Activated CD4-positive, alpha-beta T cell treated with anti-CD3 and anti-CD28 coated beads for 36 hours (primary cell): Measurements from ENCODE around the gene RBFOX2. TPM values are rescaled to one million over a fixed set of nuclear protein-coding genes. Genes with fewer than 3 reads are reported as not detected.
"Not testable (repeated sequence)": the region's sequence is repeated elsewhere in the genome, so short reads cannot be mapped to it uniquely, and the experiment has no call there.

ENCODE experiments used
- ATAC-seq: fragments of 200-7000 bp; cut with Tn5 transposase; one replicate; pipeline ENCODE4 v1.10.0; 2021; ENCODE audit warnings: mild to moderate bottlenecking, moderate library complexity
- CTCF ChIA-PET: fragments of 350-600 bp; sonication (Branson Sonifier 250); formaldehyde crosslinking; loops from one replicate; lab custom pipeline; 2021; ENCODE audit warnings: antibody characterized with exemption; lab: Charles Lee
- POLR2A ChIA-PET: fragments of 350-600 bp; sonication (Branson Sonifier 250); formaldehyde crosslinking; loops from one replicate; lab custom pipeline; 2021; ENCODE audit warnings: antibody characterized with exemption, inconsistent platforms; lab: Charles Lee
- DNase-seq: peaks from one replicate; pipeline ENCODE4 v3.0.0-alpha.2; 2020
- H3K27ac Mint-ChIP-seq: one replicate; pipeline ENCODE4 v1.8.0; 2021; ENCODE audit warnings: mixed read lengths
- H3K27me3 Mint-ChIP-seq: one replicate; pipeline ENCODE4 v1.8.0; 2021; ENCODE audit warnings: mixed read lengths
- H3K36me3 Mint-ChIP-seq: one replicate; pipeline ENCODE4 v1.8.0; 2021; ENCODE audit warnings: low read depth, mixed read lengths
- H3K4me1 Mint-ChIP-seq: one replicate; pipeline ENCODE4 v1.8.0; 2021; ENCODE audit warnings: mixed read lengths
- H3K4me3 Mint-ChIP-seq: one replicate; pipeline ENCODE4 v1.8.0; 2021; ENCODE audit warnings: mild to moderate bottlenecking, moderate library complexity, mixed read lengths
- H3K9me3 Mint-ChIP-seq: one replicate; pipeline ENCODE4 v1.8.0; 2021; ENCODE audit warnings: low read depth, mixed read lengths
- intact Hi-C, 2 experiments: fragments of 100-400 bp; cut with DNase I in 1 of 2; cut with micrococcal nuclease in 1 of 2; formaldehyde crosslinking; loops; one replicate each; pipeline versions ENCODE4 v1.14.2 to v1.15.1; 2022 to 2024; cut with DNase I, micrococcal nuclease
- total RNA-seq, 2 experiments: library from RNA; stranded (reverse); gene quantifications; one replicate each; pipeline ENCODE4 v1.2.3, GENCODE V29; 2021

Gene RBFOX2
- total RNA-seq, 2 experiments from 2014 or later = 6.9 to 7.7 TPM

DNA sequence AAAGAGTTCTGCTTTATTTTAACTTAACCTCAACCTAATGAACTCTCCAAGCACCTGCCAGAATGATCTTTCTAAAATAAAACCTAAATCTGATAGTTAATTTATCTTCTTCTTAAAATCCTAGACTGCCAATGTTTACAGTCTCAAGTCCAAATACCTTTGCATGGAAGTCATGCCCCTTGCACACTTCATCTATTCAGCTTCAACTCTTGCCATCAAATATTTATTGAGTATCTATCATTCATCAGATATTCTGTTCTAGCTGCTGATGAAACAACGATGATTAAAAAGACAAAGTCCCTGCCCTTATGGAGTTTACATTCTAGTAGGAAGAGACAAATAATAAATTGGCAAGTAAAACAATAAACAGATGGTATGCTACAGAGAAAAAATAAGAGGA is 209.2 kb downstream of the RBFOX2 start:
- CTCF ChIA-PET = interaction anchor here (0.9 kb wide), 1 partner anchor 11 kb away, joined by 3 read pairs; no protein-coding TSS in a partner anchor
- Mint-ChIP-seq H3K27me3 (no peaks in the 10 kb centered on the region), H3K4me1 (peaks cover 5% of the 10 kb centered on the region)

DNA sequence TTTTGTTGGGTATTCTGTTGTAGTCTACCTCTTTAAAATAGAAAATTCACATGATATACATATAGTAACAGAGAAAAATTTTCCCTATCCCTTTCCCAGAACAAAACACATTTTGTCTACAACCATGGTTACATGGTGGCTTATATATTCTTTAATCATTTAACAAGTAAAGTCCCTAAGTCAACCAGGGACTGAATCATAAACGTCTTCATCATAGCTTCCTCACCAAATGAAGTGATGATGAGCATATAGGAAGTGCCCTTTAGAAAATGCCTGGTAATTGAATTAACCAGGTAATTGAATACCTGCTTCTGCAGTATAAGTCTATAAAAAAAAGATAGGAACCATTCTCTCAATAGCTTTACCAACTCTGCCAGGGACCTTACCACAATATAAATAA is 209.7 kb downstream of the RBFOX2 start:
- H3K4me1 Mint-ChIP-seq = peaks cover 5% of the 10 kb centered on the region
- no peaks in the 10 kb centered on the region for H3K36me3 Mint-ChIP-seq
- no peak overlapping the region for H3K27ac Mint-ChIP-seq
- intact Hi-C loops = no loop called here
- ATAC-seq = peak; percentile 51
- H3K9me3 Mint-ChIP-seq = no peaks in the 10 kb centered on the region
- H3K4me3 Mint-ChIP-seq = no peak overlapping the region
- ChIA-PET POLR2A (no interaction called here), CTCF (interaction anchor here (0.9 kb wide), 1 partner anchor 11 kb away, joined by 3 read pairs; no protein-coding TSS in a partner anchor)
- no peaks in the 10 kb centered on the region for H3K27me3 Mint-ChIP-seq
- no peak for DNase-seq

More for the DNA sequence above, 209.2 kb downstream of the RBFOX2 start:
- DNase-seq = no peak
- Mint-ChIP-seq H3K4me3 (no peak overlapping the region), H3K9me3 (no peaks in the 10 kb centered on the region), H3K27ac (no peak overlapping the region), H3K36me3 (no peaks in the 10 kb centered on the region)
- POLR2A ChIA-PET = no interaction called here
- intact Hi-C loops = no loop called here
- ATAC-seq = no peak

GRCh38 chr22:35812600-35812999 is 216.0 kb downstream of the RBFOX2 start:
- intact Hi-C loops = no loop called here
- H3K27me3 Mint-ChIP-seq = no peaks in the 10 kb centered on the region
- H3K9me3 Mint-ChIP-seq = peaks cover 5% of the 10 kb centered on the region
- H3K27ac Mint-ChIP-seq = no peak overlapping the region
- no peaks in the 10 kb centered on the region for H3K4me1 Mint-ChIP-seq
- no peak for ATAC-seq
- no peaks in the 10 kb centered on the region for H3K36me3 Mint-ChIP-seq
- no peak for DNase-seq
- ChIA-PET POLR2A (no interaction called here), CTCF (no interaction called here)
- no peak overlapping the region for H3K4me3 Mint-ChIP-seq

DNA sequence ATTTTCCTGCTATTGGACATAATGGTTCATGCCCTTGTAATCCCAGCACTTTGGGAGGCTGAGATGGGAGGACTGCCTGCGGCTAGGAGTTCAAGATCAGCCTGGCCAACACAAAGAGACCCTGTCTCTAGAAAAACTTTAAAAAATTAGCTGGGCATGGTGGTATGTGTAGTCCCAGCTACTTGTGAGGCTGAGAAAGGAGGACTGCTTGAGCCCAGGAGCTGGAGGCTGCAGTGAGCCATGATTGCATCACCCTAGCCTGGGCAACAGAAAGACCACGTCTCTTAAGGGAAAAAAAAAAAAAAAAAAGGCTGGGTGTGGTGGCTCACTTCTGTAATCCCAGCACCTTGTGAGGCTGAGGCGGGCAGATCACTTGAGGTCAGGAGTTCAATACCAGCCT is 217.0 kb downstream of the RBFOX2 start:
- H3K27ac Mint-ChIP-seq = no peak overlapping the region
- H3K4me1 Mint-ChIP-seq = no peaks in the 10 kb centered on the region
- DNase-seq (no peak), ATAC-seq (no peak)
- no peak overlapping the region for H3K4me3 Mint-ChIP-seq
- ChIA-PET POLR2A (no interaction called here), CTCF (no interaction called here)
- no peaks in the 10 kb centered on the region for H3K36me3 Mint-ChIP-seq
- H3K9me3 Mint-ChIP-seq = peaks cover 5% of the 10 kb centered on the region
- intact Hi-C loops = no loop called here
- H3K27me3 Mint-ChIP-seq = no peaks in the 10 kb centered on the region

DNA sequence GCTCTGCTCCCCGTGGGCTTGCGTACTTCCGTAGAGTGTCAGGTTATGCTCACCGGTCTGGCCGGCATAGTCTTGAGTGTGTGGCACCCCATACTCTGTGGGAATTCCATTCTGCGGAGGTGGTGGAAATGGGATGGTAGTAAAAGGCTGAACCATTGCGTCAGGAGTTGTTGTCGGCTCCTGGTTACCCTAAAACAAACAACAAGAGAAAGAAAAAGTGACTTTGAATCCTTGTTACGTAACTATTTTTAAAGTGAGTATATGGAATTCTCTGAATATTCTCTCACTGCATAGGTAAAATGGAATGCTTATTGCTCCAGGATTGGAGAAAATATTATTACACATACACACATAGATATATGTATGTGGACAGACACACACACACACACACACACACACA is 218.8 kb downstream of the RBFOX2 start:
- Mint-ChIP-seq H3K36me3 (no peaks in the 10 kb centered on the region), H3K27me3 (no peaks in the 10 kb centered on the region), H3K27ac (no peak overlapping the region), H3K9me3 (peaks cover 5% of the 10 kb centered on the region), H3K4me1 (no peaks in the 10 kb centered on the region), H3K4me3 (no peak overlapping the region)
- ATAC-seq (no peak), DNase-seq (no peak)
- CTCF ChIA-PET = no interaction called here
- intact Hi-C loops = no loop called here
- POLR2A ChIA-PET = no interaction called here

DNA sequence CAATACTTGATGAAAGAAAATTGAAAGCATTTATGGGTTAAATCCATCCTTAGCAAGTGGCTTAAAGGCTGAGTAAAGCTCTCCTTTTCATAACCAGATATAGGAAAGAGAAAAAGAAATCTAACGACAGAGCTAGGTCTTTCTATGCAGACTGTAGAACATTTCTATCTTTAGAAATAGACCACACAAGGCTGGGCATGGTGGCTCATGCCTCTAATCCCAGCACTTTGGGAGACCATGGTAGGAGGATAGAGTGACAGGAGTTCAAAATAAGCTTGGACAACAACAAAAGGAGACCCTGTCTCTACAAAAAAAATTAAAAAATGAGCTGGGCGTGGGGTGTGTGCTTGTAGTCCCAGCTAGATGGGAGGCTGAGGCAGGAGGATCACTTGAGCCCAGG is 220.2 kb downstream of the RBFOX2 start:
- no peak for ATAC-seq
- no peak overlapping the region for H3K4me3 Mint-ChIP-seq
- H3K27ac Mint-ChIP-seq = no peak overlapping the region
- H3K27me3 Mint-ChIP-seq = no peaks in the 10 kb centered on the region
- no peaks in the 10 kb centered on the region for H3K4me1 Mint-ChIP-seq
- intact Hi-C loops = no loop called here
- CTCF ChIA-PET = interaction anchor here (1.0 kb wide), 1 partner anchor 11 kb away, joined by 3 read pairs; no protein-coding TSS in a partner anchor
- POLR2A ChIA-PET = no interaction called here
- DNase-seq = no peak
- peaks cover 5% of the 10 kb centered on the region for H3K9me3 Mint-ChIP-seq
- H3K36me3 Mint-ChIP-seq = peaks cover 5% of the 10 kb centered on the region

DNA sequence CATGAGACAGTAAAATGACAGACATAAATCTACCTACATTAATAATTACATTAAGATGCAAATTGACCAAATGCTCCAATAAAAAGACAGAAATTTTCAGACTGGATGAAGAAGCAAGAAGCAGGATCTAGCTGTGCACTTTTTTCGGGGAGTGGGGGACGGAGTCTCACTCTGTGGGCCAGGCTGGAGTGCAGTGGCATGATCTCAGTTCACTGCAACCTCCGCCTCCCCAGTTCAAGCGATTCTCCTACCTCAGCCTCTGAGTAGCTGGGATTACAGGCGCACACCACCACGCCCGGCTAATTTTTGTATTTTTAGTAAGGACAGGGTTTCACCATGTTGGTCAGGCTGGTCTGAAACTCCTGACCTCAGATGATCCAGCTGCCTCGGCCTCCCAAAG is 222.0 kb downstream of the RBFOX2 start:
- H3K4me3 Mint-ChIP-seq, CTCF ChIA-PET, H3K4me1 Mint-ChIP-seq, intact Hi-C loops, ATAC-seq, H3K27ac Mint-ChIP-seq, POLR2A ChIA-PET, H3K27me3 Mint-ChIP-seq, DNase-seq, H3K9me3 Mint-ChIP-seq, H3K36me3 Mint-ChIP-seq: not testable (repeated sequence)

DNA sequence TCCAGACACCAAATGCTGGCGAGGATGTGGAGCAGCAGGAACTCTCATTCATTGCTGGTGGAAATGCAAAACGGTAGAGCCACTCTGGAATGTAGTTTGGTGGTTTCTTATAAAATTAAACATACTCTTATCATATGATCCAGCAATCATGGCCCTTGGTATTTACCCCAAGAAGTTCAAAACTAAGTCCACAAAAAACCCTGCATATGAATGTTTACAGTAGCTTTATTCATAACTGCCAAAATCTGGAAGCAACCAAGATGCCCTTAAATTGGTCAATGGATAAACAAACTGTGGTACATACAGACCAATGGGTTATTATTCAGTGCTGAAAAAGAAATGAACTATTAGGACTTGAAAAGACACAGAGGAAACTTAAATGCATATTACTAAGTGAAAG is 223.2 kb downstream of the RBFOX2 start:
- Mint-ChIP-seq H3K36me3 (peaks cover 5% of the 10 kb centered on the region), H3K9me3 (no peaks in the 10 kb centered on the region), H3K27me3 (no peaks in the 10 kb centered on the region), H3K4me1 (no peaks in the 10 kb centered on the region), H3K4me3 (no peak overlapping the region), H3K27ac (no peak overlapping the region)
- ATAC-seq (no peak), DNase-seq (no peak)
- intact Hi-C loops = no loop called here
- ChIA-PET POLR2A (no interaction called here), CTCF (no interaction called here)

GRCh38 chr22:35804421-35804820 is 224.2 kb downstream of the RBFOX2 start:
- CTCF ChIA-PET = interaction anchor here (0.6 to 1.1 kb wide), 2 partner anchors 10 to 199 kb away, joined by 3 read pairs; no protein-coding TSS in a partner anchor
- no peak overlapping the region for H3K27ac Mint-ChIP-seq
- H3K4me1 Mint-ChIP-seq = no peaks in the 10 kb centered on the region
- POLR2A ChIA-PET = no interaction called here
- no peak for DNase-seq
- peaks cover 5% of the 10 kb centered on the region for H3K36me3 Mint-ChIP-seq
- ATAC-seq = no peak
- no peaks in the 10 kb centered on the region for H3K27me3 Mint-ChIP-seq
- no peaks in the 10 kb centered on the region for H3K9me3 Mint-ChIP-seq
- intact Hi-C loops = no loop called here
- no peak overlapping the region for H3K4me3 Mint-ChIP-seq

GRCh38 chr22:35802885-35803284 is 225.7 kb downstream of the RBFOX2 start:
- H3K9me3 Mint-ChIP-seq = no peaks in the 10 kb centered on the region
- H3K27me3 Mint-ChIP-seq = no peaks in the 10 kb centered on the region
- CTCF ChIA-PET = interaction anchor here (0.6 to 0.7 kb wide), 2 partner anchors 16 to 258 kb away, joined by 3 read pairs; no protein-coding TSS in a partner anchor
- ATAC-seq (no peak), DNase-seq (no peak)
- peaks cover 5% of the 10 kb centered on the region for H3K36me3 Mint-ChIP-seq
- intact Hi-C loops = no loop called here
- H3K4me3 Mint-ChIP-seq = no peak overlapping the region
- POLR2A ChIA-PET = no interaction called here
- no peaks in the 10 kb centered on the region for H3K4me1 Mint-ChIP-seq
- no peak overlapping the region for H3K27ac Mint-ChIP-seq

- H3K27me3 Mint-ChIP-seq, ATAC-seq, DNase-seq, H3K9me3 Mint-ChIP-seq, H3K4me1 Mint-ChIP-seq, POLR2A ChIA-PET, CTCF ChIA-PET, intact Hi-C loops, H3K27ac Mint-ChIP-seq, H3K4me3 Mint-ChIP-seq, H3K36me3 Mint-ChIP-seq: not testable (repeated sequence)
Observed at GRCh38 chr22:35801301-35801700, 227.3 kb downstream of the RBFOX2 start.

GRCh38 chr22:35799150-35799549 is 229.5 kb downstream of the RBFOX2 start:
- ATAC-seq = no peak
- Mint-ChIP-seq H3K9me3 (no peaks in the 10 kb centered on the region), H3K4me1 (no peaks in the 10 kb centered on the region), H3K4me3 (no peak overlapping the region), H3K36me3 (peaks cover under 1% of the 10 kb centered on the region), H3K27ac (no peak overlapping the region), H3K27me3 (no peaks in the 10 kb centered on the region)
- POLR2A ChIA-PET = no interaction called here
- CTCF ChIA-PET = interaction anchor here (0.6 to 1.4 kb wide), 2 partner anchors 23 to 266 kb away, joined by 3 to 4 read pairs; no protein-coding TSS in a partner anchor
- intact Hi-C loops = no loop called here
- no peak for DNase-seq
